Measurements from ENCODE around the gene TAF7L.

TAF7L gene

DNA sequence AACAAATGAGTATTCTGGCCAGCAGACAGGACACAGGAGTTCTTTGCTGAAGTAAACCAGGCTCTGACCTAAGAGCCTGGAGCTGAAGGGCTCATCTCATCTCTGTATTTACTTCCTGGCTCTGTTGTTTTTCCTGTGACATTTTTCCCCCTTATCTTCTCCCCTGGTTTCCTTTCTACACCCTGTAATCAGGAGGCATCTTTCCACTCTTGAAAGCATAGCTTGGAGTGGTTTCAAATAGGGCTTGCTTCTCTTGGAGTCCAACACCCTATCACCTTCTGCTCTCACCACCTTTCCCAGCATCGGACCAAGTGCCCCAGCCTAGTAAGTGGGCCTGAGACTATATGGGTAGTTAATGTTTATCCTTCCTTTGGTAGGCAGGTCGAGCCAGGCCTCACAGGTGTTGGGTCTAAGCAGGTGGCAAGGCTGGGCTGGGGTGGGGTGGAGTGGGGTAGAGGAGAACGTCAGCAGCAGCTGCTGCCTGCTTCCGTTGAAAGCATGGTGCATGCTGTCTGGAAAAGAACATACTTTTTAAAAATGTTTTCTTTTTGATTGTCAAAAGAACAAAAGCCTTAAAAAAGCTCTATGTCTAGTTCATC lies 70.4 kb downstream of the TAF7L start:
- no peak for DNase-seq (ENCODE audit: low read depth, low spot score)

DNA sequence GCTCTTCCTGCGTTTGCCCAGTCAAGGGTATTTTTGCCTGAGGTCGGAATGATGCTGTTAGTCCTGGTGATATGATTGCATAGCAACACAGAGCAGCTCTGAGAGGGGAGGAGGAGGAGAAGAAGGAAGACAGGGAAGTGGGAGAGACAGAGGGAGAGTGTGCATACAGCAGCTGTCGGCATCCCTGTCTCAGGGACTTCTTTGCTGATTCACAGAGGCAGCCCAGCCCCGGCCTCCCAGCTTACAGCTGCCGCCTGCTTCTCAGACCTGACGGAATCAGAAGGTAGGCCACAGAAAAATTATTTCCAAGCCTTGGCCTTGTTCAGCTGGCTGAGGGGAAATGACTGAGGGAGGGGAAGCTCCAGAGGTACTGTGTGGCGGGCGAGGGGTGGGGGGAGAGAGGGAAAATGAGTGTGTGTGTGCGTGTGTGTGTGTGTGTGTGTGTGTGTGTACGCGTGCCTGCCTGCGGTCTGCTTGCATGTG lies 71.2 kb downstream of the TAF7L start:
- DNase-seq (ENCODE audit: low read depth, low spot score) = no peak

DNA sequence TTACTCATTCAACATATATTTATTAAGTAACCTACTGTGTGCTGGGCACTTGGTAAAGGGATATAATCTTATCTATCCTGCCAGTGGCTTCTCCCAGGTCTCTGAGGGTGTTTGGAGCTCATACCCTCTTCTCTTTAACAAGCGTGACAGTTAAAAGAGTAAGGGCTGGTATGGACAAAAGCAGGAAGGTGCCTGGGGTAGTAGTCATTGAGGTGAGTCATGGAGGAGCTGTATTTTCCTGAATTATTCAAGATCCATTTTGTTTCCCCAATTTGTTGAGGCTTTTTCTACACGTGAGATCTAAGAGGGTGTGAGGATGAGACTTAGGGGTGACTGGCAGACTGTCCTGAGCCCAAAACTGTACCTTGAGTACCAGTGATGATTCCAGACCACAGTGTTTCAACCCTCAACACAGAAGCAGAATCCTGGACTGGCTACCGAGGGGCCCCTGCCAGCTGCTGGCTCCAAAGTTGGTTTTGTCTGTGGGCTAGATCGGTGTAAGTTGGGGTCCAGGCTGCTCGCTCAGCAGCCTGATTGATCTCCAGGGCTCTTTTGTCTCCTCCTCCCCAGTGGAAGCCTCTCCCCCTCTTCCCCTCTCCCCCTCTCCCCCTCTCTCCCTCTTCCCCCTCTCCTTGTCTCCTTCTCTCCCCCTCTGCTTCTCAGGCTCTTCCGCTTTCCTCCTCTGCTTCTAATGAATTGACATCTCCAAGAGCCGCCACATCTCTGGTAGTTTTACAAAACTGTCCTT lies 71.8 kb downstream of the TAF7L start, which contains the start of gene DRP2:
Gene DRP2 (plus strand): TSS at position 671 of the 748 bp plus-strand sequence. CDS start 11,862 bp downstream, outside the sequence.
- DNase-seq (ENCODE audit: low read depth, low spot score) = no peak

Measured in iPS DF 19.7 (cell line).